ENCODE measurements around the gene RHOT1.
A peak's percentile ranks its signal among the peaks of the same experiment; 100 is the strongest.
"Not testable (repeated sequence)": the region's sequence is repeated elsewhere in the genome, so short reads cannot be mapped to it uniquely, and the experiment has no call there.

The RHOT1 gene

GRCh38 chr17:32159586-32160438 lies 17.5 kb downstream of the RHOT1 start:
- DNase-seq, result peak in 1 of 51 donors; percentile 27

GRCh38 chr17:32160526-32160925 lies 18.2 kb downstream of the RHOT1 start:
- DNase-seq, result peak in 3 of 51 donors; percentile 2 to 24 (median 6)

GRCh38 chr17:32161029-32161428 lies 18.7 kb downstream of the RHOT1 start:
- no peak for DNase-seq

- no peak for DNase-seq
Observed at GRCh38 chr17:32161506-32162365, 19.4 kb downstream of the RHOT1 start.

- no peak for DNase-seq
Observed at GRCh38 chr17:32174889-32175288, 32.6 kb downstream of the RHOT1 start.

GRCh38 chr17:32178679-32179078 lies 36.4 kb downstream of the RHOT1 start:
- DNase-seq, result not testable (repeated sequence)

- DNase-seq, result not testable (repeated sequence)
Observed at GRCh38 chr17:32179103-32179502, 36.8 kb downstream of the RHOT1 start.

- not testable (repeated sequence) for DNase-seq
Observed at GRCh38 chr17:32179526-32179925, 37.2 kb downstream of the RHOT1 start.

- not testable (repeated sequence) for DNase-seq
Observed at GRCh38 chr17:32180262-32180661, 38.0 kb downstream of the RHOT1 start.

- no peak for DNase-seq
Observed at GRCh38 chr17:32185875-32186274, 43.6 kb downstream of the RHOT1 start.

- DNase-seq, result no peak
Observed at GRCh38 chr17:32187271-32187670, 45.0 kb downstream of the RHOT1 start.

GRCh38 chr17:32189343-32189742 lies 47.0 kb downstream of the RHOT1 start:
- DNase-seq, result no peak

GRCh38 chr17:32191306-32191705 lies 49.0 kb downstream of the RHOT1 start:
- no peak for DNase-seq

- DNase-seq, result no peak
Observed at GRCh38 chr17:32192379-32192778, 50.1 kb downstream of the RHOT1 start.

GRCh38 chr17:32197987-32198386 lies 55.7 kb downstream of the RHOT1 start:
- no peak for DNase-seq

GRCh38 chr17:32206861-32207260 lies 64.6 kb downstream of the RHOT1 start:
- DNase-seq, result no peak

- DNase-seq, result no peak
Observed at GRCh38 chr17:32208436-32208835, 66.1 kb downstream of the RHOT1 start.

GRCh38 chr17:32209608-32210007 lies 67.3 kb downstream of the RHOT1 start:
- DNase-seq, result no peak

GRCh38 chr17:32211671-32212070 lies 69.4 kb downstream of the RHOT1 start:
- DNase-seq, result no peak

GRCh38 chr17:32215696-32216095 lies 73.4 kb downstream of the RHOT1 start:
- DNase-seq, result no peak

- DNase-seq, result no peak
Observed at GRCh38 chr17:32222621-32223020, 80.3 kb downstream of the RHOT1 start.

- no peak for DNase-seq
Observed at GRCh38 chr17:32223703-32224102, 81.4 kb downstream of the RHOT1 start.

GRCh38 chr17:32226886-32227285 lies 84.6 kb downstream of the RHOT1 start:
- no peak for DNase-seq
